NCI-H1930 (cell line): ENCODE data around the gene OR51E2.
"Not testable (repeated sequence)": the region's sequence is repeated elsewhere in the genome, so short reads cannot be mapped to it uniquely, and the experiment has no call there.

Experiments used
- DNase-seq, 2 experiments: peaks; one replicate each; lab custom pipeline; 2025; lab: John Stamatoyannopoulos, UW

The OR51E2 gene

GRCh38 chr11:4697585-4697984 is at the start of gene OR51E2:
Gene OR51E2, minus strand, starts transcription at chr11:4697853. Its CDS starts 15,142 bp downstream, at chr11:4682711.
- peak in 1 of 2 experiments; percentile 19 for DNase-seq

DNA sequence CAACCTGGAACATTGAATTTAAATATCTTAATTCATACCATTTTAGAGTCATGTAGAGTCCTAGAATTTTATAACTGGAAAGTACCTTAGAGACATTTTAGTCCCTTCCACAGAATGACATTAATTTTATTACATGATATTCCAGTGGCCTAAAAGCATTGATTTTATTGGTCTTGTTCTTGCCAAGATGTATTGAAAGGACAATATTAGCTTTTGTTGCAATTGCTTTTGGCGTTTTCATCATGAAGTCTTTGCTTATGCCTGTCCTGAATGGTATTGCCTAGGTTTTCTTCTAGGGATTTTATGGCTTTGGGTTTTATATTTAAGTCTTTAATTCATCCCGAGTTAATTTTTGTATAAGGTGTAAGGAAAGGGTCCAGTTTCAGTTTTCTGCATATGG is 43.1 kb upstream of the OR51E2 start:
- no peak for DNase-seq

- no peak for DNase-seq
Measured at GRCh38 chr11:4727171-4727570, 29.5 kb upstream of the OR51E2 start.

GRCh38 chr11:4722616-4723534 is 25.2 kb upstream of the OR51E2 start:
- not testable (repeated sequence) for DNase-seq

DNA sequence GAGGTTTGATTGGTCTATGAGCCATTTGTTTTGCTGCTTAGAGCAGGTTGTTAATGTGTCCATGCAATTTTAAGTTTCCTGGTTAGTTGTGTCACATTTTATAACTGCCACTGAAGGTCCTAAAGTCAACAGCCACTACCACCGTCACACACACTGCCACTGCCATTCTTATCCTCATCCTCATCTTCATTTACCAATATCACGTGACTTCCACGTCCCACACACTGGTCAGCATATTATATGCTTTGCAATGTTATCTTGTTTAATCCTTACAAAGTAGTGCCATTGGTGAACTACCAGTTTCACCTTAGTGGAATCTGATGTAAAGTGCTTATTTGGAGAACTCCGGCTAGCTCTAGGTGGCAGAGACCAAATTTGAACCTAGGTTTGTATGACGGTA is 16.6 kb upstream of the OR51E2 start:
- no peak for DNase-seq

DNA sequence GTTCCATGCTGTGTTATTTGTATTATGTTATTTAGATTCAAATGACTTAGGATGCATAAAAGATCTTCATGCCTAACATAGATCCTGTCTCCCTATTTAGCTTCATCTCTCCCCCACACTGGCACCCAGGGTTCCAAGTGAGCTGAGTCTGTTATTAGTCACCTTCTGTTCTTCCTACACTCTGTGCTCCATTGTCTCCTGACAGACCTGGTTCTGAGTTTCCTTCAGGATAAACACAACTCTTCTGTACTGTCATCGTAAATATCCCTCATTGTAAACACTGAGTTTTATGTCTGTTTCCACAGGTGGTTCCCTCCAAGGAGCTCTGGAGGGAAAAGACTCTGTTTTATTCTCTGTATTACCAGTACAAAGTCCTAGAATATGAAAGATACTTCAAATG is 15.6 kb upstream of the OR51E2 start:
- DNase-seq, result no peak

DNA sequence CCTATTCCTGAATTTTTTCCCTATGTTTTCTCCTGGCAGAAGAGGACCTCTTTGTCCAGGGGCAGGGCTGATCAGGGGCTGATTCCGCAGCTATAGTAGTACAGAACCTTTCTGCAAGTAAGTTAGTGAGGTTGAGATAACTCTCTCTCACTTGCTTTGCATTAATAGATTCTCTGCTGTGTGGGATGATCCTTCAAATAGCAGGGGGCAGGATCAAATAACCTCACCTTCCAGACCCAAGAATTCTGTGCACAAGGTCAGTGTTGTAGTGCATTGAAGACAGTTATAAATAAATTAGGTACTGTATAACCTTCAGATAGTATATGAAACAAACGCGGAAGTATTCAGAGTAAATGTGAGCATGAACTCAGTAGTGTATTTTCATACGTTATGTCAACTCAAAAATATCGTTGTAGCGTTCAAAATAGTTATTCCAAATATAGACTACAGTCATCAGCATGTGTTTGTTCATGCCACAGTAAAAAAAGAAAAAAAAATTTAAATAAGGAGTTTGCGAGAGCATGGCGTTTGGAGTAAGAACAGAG is 7.2 kb upstream of the OR51E2 start:
- no peak for DNase-seq

DNA sequence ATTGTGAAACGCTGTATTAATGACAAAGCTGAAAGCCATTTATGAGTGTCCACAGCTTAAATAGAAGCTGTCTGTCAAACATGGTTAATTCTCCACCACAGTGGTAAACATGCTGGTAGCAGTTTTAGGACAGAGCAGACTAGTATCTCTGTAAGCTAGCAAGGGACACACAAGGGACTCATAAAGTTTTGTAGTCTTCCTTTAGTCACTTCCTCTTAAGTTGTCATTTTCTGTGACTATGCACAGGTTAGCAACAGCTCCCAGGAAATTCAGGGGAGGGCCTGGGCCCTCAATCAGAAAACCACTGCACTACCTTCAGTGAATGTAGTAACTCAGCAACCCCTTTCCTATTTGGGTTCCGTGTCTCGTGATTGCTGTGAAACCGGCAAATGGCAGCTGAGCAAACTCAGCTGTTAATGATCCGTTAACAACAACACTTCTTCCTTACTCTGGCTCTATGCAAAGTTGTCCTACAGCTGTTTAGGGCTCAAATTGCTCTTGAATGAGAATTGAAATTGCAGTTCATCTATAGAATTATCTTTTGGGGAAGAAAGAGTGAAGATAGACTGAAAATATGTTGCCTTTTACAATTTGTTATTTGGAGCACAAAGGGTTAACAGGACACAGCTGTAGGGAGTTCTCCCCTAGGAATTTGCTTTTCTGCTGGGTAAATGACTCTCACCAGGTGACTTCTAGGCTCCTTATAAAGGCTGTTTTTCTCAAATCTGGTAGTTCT is 6.6 kb upstream of the OR51E2 start, which contains the start of gene MMP26:
TSS of gene MMP26 (plus strand) at position 731 of the 736 bp plus-strand sequence.
- peak; percentile 67 to 81 for DNase-seq

GRCh38 chr11:4700436-4700820 is 2.8 kb upstream of the OR51E2 start:
- DNase-seq, result no peak

DNA sequence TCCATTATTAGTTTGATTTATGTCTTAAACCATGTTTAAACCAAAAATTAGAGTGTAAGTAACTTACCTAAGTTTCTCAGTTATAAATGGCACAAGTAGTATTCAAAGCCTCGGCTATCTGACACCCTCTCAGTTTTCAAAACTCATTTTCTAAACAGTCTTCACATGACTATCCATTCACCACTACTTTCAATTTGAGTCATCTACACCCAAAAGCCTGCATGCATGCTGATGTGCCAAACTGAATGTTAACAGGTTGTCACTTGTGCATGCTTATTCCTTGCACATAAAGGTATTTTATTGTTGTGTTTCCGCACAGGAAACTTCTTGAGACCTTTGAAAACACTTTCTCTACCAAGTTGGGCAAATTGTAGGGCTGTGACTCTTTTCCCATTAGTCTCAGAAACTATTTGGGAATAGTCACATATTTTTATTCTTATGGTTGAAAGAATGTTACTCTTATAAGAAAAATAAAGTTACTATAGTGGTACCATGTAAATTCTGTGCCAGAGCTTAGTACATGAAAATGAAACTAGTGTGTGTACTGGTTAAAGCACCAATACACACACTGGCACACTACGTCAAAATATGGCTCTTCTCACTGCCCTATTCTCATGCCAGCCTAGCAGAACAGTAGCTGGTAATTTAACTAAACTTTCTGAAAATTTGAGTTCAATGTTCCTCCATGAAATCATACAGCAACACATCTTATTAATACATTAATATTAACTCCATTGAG is 2.2 kb upstream of the OR51E2 start:
- no peak for DNase-seq

- DNase-seq, result no peak
Measured at GRCh38 chr11:4695442-4695841, 2.2 kb downstream of the OR51E2 start.

DNA sequence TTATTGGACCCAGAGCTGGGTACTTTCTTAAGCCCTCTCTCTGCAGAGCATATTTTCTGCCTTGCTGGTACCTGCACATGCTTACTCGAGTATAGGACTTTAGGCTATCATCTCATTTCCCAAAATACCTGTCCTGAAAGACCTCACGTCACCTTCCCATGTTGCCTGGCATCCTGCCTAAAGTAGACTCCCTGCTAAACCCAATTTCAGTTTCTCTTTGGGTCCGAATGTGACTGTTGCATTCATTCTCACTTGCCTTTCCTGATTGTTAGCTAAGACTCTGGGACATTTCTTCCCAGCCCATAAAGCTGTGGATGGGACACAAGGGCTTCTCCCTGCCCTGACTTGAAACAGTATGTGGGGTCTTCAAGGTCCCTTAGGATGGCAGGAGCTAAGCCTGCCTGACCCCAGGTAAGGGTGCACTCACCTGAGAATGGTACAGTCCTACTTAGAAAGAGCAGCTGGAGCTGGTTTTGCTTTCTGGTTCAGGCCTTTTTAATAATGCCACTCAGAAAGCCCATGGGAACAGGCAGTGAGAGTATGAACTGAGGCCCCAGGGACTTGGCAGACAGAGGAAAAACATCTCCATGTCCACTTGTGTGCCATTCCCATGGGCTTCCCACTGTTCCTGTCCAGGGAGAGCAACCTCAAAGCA is 12.9 kb downstream of the OR51E2 start:
- no peak for DNase-seq

- DNase-seq, result no peak
Measured at GRCh38 chr11:4682623-4683419, 14.8 kb downstream of the OR51E2 start.

- peak in 1 of 2 experiments; percentile 38 for DNase-seq
Measured at GRCh38 chr11:4680341-4680740, 17.3 kb downstream of the OR51E2 start.

DNA sequence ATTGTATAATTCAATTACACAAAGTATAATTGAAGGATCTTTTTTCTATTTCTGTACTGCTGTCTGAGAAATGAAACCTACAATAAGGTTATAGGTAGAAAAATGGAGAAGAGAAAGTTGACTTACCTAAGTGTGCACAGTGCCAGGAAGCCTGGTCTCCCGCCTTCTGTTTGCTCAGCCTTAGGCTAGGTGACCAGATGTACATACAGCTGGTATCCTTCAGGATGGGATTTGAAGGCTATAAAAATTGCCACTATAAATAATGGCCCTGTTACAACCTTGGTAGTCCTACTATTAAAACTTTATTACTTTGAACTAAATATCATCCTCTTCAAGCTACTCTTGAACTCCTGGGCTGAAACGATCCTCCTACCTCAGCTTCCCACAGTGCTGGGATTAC is 19.7 kb downstream of the OR51E2 start:
- no peak for DNase-seq

DNA sequence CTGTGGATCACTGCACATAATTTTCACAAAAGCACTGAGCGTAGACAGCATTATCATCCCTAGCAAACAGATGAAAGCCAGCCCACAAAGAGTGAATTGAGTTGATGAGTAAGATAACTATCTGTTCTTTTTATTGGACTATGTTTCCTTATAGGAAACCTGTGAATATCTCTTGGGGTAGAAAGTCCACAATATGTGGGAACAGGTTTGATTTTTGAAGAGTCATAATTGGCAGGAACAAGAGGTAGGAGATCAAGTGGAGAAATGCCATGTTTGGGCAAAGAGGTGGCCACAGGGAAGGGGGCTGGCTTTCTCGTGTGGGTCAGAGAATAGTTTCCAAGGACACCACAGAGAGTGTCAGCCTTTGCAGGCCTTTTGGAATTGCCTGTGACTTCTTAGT is 23.9 kb downstream of the OR51E2 start:
- DNase-seq, result no peak

DNA sequence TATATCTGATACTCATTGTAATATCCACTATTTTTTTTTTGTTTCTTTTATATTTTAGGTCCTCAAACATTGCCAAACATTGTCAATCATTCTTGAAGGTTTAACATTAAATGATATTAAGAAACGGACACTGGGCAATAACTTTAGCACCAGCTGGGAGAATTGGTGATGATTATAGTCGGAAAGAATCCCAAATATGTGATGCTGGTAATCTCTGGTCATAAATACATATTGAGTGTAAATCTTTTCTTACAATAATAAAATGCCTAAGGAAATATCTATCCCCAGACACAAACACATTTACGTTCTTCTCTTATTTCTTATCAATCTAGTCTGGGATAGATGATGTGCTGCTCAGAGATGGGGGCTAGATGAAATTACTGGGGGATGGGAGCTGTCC is 25.2 kb downstream of the OR51E2 start:
- no peak for DNase-seq

- DNase-seq, result no peak
Measured at GRCh38 chr11:4671741-4672140, 25.9 kb downstream of the OR51E2 start.

DNA sequence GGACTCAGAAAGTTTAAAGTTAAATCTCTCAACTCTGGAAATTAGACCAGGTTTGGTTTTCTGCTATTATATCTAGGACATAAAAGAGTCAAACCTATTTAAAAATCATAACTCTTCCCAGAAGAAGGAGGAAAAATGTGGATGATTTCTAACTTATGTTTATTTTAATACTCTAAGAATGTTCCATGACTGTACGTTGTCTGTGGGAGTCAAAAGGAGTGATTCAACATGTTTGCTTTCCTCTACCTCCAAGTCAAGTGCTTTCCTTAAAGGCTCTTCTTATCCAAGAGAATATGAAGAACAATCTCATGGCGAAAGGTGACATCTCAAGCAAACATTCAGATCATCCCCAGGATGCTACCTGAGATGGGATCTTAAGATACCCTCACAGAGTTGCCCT is 32.2 kb downstream of the OR51E2 start:
- no peak for DNase-seq

DNA sequence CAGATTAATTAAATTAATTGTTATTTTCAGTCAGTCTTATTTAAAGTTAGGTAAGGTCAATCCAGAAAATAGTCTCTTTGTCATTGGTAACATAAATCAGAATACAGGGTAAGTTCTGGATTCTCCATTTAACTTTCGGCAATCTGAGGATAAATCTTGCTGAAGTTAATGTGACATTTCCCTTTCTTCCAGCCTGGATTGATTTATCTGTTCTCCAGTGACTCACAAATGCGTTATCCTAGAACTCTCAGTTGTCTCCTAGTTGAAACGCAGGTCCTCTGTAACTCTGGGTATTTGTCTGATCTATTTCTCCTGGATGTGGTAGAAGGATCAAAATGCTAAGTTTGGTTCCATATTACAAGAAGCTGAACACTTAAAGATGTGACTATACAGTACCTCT is 32.9 kb downstream of the OR51E2 start:
- DNase-seq, result no peak

- DNase-seq, result no peak
Measured at GRCh38 chr11:4664183-4664582, 33.5 kb downstream of the OR51E2 start.
